Stimulated activated CD4-positive, alpha-beta T cell treated with anti-CD3 and anti-CD28 coated beads, Interleukin-1b, Interleukin-23, amount 100 ng/mL, for 24 hours (primary cell): ENCODE measurements around the gene RPL35A.

Experiments used
- DNase-seq, 4 experiments: peaks; one replicate each; pipeline ENCODE4 v3.0.0-alpha.2; 2020; ENCODE audit warnings: low read depth in 4 of 4, low spot score in 1 of 4

The RPL35A gene

GRCh38 chr3:197996855-197997254 lies 46.9 kb downstream of the RPL35A start:
- DNase-seq, result no peak

- no peak for DNase-seq
Measured at GRCh38 chr3:197997936-197998335, 47.9 kb downstream of the RPL35A start.
